Dedifferentiated amniotic fluid mesenchymal stem cell (primary cell): ENCODE measurements around the gene ZNF346.

ENCODE experiments used
- DNase-seq: peaks from one replicate; pipeline ENCODE4 v3.0.0-alpha.2; 2016; ENCODE audit errors: extremely low spot score

The ZNF346 gene

DNA sequence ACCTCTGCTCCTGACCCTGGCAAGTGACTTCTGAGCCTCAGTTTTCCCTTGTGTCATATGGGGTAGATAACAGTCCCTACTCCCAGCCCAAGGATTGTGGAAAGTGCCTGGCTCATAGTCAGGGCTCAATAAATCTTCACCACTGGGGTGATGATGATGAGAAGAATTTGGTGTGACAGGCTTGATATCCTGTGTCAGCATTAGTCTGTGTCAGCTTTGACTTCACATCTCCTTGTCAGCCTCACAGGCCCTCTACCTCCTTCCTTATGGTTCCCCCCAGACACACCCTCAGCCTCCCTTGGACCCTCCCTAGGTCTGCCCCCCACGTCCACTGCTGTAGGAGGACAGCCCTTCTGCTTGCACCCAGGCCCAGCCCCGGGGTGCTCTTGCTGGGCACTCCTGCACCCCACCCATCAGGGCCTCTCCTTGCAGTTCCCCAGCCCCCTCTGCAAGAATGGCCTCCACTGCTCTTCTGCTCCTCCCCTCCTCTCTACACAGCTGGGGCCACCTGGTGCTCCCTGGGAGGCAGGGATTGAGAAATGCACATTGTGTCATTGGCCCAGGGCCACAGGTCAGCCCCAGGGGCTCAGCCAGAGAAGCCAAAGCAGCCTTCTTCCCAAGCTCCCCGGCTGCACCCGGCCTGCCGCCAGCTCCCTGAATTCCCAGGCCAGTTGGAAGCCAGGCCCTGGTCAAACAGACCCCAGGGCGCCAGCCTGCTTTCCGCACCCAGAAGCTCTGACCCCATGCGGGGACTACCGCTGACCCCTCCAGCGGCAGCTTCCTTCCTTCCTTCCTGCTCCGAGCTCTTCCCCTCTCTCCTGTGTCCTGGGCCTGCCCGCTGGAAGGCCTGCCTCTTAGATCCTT, 72.0 kb downstream of the ZNF346 start:
- DNase-seq, result no peak

DNA sequence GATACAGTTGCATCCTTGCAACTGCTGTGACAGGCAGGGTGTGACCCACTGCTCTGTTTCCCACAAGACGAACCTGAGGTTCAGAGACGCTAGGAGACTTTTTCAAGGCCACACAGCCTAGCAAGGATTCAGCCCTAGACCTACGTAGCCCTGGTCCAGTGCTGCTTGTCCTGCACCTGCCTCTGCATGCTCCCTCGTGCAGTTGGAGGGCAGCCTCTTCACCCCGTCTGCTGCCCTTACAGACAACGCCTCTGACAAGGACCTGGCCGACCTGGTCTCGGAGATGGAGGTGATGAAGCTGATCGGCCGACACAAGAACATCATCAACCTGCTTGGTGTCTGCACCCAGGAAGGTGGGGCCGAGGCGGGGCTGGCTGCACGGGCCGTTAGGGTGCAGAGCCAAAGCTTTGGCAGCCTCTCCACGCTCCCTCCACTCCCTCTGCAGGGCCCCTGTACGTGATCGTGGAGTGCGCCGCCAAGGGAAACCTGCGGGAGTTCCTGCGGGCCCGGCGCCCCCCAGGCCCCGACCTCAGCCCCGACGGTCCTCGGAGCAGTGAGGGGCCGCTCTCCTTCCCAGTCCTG, 72.7 kb downstream of the ZNF346 start:
- DNase-seq, result no peak

DNA sequence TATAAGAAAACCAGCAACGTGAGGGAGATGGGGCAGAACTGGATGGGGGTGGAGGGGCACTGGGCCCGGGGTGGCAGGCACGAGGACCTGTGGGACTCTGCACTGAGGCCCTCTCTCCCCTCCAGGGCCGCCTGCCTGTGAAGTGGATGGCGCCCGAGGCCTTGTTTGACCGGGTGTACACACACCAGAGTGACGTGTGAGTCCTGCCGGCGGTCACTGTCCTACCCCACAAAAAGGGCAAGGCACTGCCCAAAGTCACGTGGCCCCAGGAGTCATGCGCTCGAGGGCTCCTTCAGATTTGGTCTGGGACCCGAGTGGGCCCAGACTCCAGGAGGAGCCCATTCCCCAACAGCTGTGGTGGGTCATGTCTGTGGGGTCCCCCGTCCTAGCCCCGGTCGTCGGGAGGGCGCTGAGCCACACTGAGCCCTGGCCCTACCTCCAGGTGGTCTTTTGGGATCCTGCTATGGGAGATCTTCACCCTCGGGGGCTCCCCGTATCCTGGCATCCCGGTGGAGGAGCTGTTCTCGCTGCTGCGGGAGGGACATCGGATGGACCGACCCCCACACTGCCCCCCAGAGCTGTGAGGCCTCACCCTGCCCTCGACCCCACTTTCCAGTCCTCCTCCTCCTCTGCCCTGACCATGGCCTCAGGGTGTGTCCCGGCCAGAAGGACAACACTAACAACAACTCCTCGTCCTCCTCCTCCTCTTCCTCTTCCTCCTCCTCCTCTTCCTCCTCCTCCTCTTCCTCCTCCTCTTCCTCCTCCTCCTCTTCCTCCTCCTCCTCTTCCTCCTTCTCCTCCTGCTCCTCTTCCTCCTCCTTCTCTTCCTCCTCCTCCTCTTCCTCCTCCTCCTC, 73.9 kb downstream of the ZNF346 start:
- no peak for DNase-seq

DNA sequence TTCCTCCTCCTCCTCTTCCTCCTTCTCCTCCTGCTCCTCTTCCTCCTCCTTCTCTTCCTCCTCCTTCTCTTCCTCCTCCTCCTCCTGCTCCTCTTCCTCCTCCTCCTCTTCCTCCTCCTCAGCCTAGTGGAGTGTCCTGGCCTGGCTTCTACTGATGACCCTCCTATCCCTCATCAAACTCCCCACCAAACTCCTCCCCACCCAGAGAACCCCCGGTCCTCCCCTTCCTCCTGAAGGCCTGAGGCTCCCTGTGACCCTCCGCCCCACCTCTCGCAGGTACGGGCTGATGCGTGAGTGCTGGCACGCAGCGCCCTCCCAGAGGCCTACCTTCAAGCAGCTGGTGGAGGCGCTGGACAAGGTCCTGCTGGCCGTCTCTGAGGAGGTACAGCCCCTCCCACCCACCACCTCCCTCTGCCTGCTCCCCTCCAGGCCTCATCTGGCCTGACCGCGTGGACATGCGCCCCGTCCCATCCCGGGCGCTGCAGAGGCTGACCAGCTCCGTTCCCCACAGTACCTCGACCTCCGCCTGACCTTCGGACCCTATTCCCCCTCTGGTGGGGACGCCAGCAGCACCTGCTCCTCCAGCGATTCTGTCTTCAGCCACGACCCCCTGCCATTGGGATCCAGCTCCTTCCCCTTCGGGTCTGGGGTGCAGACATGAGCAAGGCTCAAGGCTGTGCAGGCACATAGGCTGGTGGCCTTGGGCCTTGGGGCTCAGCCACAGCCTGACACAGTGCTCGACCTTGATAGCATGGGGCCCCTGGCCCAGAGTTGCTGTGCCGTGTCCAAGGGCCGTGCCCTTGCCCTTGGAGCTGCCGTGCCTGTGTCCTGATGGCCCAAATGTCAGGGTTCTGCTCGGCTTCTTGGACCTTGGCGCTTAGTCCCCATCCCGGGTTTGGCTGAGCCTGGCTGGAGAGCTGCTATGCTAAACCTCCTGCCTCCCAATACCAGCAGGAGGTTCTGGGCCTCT, 74.8 kb downstream of the ZNF346 start:
- DNase-seq, result no peak

DNA sequence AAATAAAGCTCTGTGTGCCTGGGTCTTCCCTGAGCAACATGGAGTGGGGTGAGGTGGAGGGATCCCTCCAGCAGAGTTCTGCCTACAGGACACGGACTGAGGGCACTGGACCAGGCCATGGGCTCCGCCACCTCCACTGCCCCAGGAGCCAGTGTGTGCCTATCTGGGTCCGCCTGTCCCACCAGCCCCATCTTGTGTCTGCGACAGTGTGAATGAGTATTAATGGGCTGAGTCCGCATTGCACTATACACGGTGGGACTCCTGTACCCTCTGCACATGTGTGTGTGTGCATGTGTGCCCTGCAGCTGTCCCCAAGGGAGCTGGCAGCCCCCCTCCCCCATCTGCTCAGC, 75.6 kb downstream of the ZNF346 start:
- no peak for DNase-seq

DNA sequence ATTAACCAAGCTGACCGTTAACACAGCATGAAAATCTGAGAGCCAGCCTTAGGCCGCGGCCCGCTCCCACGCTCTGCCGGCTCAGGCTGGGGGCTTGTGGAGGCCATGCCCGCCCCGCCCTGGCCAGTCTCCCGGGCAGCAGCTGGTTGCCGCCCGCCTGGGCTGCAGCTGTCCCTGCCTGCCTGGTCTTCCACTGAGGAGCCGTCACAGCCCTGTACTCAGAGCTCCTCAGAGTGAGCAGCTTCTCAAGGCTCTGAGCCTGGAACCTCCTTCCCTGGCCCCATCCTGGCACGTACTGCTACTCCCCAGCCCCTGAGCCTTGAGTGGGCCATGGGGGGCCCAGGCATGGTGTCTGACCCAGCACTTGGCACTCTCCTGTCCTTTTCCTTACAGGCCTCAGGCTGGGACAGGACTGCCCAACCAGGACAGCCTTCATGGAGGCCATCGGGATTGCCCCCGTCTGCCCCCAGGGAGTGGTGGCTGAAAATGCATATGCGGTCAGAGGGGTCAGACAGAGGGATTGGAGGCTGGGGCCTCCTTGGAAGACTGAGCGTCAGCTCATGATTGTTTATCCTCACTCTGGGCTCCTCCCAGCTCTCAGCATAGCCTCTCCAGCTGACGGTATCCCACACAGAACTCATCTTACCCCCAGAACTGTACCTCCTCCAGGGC, 76.1 kb downstream of the ZNF346 start:
- no peak for DNase-seq

DNA sequence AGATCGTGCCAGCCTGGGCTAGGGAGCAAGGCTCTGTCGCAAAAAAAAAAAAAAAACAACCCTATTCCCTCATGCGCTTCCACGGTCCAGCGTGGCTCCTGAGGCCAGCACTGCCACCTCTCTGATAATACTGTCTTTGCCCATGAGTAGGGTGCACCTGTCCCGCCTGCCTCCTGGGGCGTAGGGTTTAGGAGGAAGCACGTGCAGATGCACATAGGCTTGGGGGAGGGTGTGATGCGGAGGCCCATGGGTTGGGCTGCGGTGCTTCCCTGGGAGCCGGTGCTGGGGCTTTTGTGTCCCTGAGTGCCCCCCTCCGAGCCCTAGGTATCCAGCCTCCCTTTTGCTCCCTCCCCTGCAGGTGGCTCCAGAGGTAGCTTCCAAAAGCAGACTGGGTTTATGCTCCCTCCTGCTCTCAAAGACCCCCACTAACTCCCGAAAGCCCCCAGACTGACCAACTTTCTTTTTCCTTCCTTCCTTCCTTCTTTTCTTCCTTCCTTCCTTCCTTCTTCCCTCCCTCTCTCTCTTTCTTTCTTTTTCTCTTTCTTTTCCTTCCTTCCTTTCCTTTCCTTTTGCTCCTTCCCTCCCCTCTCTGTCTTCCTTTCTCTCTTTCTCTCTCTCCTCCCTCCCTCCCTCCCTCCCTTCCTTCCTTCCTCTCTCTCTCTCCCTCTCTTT, 77.1 kb downstream of the ZNF346 start:
- DNase-seq, result no peak

DNA sequence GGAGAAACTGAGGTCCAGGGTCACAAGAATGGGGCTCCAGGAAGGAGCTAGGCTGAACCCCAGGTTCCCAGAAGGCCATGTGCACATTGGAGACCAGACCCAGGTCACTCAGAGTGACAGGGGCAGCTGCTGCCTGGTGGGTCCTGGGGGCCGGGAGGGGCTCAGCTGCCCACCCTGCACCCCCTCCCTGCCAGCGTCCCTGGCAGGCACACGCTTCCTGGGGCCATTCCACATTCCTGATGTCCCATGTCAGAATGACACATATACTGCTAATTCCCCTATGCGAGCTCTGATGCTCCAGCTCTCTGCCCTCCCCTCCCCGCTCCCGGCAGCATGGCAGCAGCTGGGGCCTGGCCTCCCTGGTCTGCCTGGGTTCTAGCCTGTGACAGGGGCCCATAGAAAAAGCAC, 78.2 kb downstream of the ZNF346 start:
- DNase-seq, result no peak

DNA sequence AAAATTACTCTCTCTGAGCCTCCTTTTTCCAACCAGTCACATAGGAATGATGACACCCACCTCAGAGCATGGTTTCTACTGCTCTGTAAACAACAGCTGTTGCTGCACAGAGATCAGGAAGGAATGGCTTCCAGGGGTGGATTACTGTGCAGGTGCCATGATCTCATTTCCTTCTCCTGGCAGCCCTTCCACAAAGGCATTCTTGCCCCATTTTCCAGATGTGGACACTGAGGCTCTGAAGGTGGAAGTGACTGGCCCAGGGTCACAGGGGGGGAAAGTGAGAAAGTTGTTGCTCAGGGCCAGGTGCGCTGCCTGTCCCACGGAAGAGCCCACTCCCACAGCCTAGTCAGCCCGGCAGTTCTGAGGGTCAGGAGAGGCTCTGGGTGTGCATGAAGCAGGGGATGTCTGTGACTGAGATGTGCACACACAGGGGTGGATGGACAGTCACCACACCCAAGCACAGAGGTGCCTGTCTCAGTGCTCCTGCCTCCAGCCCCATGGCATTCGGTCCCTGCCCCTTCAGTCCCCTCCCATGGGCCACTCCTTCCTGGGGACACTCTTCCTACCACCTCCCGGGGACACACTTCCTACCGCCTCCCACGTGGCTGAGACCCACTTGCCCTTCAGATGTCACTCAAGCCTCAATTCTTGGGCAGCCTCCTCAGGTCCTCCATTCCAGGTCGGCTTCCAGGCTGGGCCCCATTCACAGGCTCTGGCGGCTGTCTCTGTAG, 81.2 kb downstream of the ZNF346 start:
- no peak for DNase-seq

DNA sequence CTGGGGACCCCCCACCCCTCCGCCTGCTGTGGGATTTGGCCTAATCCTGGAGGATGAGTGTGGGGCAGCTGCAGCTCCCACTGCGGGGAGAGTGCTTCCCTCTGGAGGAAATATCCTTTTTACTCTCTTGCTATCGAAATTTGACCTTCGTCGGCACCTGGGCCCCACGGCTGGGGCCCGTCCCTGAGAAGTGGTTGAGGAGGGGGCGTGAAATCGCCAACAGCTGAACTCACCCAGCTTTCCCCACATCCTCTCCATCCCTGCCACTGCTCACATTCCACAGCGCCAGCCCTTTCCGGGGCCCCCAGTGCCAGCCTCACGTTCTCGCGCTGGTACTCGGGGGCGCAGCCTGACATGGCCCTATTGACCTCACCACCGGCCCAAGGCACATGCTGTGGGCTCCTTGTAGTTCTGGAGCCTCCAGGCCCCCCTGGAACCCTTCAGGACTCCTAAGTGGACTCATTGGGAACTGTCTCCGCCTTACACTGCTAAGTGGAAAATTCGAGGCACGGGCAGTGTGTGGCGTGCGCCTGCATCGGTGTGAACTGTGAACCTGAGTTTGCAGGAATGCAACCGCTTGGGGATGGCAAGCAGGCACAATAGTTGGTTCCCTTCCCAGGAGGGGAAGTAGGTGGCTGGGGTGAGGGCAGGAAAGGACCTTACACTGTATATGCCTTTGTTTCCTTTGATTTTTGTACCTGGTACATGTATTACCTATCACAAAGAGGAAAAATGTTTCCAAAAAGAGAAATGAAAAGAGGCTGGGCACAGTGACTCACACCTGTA, 83.4 kb downstream of the ZNF346 start:
- DNase-seq, result no peak

DNA sequence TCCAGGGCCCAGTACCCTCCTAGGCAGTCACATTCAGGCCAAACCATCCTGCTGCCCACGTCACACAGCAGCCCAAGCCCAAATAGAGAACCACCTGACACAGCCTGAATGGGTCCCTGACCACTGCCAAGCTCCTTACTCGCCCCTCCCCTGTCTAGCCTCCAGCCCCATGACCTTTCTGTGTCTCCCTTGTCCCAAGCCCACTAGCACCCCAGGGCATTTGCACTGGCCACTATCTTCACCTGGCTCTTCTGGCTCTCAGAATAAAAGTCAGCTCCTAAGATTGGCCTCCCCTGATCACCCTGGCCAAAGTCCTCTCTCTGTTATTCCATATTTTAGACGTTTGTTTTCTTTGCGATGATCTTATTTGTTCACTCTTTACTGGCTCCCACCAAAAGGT, 84.7 kb downstream of the ZNF346 start:
- no peak for DNase-seq

DNA sequence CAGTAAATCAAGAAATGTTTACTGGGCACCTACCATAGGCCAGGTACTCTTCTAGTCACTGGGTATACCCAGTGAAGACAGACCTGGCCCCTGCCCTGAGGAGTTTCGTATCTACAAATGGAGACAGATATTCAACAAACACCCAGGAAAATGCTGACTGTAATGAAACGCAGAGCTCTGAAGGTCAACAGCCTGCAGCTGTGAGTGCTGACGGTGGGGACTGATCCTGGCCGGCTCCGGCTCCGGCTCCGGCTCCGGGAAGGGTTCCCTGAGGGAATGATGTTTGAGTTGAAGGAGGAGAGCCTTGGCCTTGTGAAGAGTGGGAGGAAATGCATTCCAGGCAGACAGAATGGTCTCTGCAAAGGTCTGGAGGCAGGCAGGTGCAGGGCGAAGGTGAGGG, 87.3 kb downstream of the ZNF346 start:
- DNase-seq, result no peak

DNA sequence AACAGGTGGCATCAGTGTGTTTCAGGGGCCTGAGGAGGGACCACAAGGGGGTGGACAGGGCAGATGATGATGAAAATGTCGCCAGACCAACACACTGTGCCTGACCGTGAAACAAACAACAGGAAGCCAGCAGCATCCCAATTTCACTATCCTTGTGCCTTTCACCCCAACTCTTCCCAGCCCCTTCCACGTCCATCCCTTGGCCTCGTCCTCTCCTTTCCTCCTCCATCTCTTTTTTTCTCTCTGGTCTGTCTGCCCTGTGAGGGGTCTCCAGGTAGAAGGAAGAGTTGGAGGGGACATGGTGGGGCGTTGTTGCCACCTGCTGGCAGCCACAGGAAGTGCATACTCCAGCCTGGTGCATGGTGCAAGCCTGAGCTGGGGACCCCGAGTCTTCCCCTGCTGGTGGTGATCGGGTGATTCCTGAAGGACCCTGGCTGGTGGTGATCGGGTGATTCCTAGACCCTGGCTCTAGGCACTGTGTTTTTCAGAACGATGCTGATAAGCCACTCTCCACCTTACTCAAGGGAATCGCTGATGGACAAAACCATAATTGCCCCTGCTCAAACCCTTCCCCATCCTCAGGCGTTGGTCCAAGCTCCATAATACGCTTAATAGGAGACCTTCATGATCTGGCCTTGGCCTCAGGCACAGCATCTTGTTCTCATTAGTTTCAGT, 89.4 kb downstream of the ZNF346 start:
- no peak for DNase-seq

DNA sequence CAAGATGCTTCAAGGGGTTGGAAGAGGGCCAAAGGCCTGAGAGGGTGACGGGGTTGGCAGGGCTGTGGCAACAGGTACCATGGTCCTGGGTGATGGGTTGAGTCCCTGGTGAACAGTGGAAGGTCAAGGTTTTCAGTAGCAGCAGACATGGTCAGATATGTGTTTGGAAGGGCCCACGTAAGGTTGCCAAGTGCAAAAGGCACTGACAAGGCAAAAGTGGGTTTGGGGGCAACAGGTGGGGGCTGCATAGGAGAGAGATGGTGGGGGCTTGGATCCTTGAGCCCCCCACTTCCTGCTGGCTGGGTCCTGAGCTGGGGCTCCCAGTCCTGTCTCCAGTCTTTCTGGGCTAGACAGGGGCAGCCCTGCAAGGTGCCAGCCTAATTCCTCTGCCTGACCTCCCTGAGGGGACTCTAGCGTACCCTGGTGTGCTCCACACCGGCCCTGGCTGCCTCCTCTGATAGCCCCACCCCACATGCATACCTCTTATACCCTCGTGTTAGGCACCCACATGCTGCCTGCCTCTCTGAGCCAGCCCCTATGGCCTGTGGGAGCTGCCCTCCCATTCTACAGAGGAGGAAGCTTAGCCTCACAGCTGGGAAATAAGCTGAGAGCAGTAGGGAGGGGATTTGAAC, 90.2 kb downstream of the ZNF346 start:
- no peak for DNase-seq

DNA sequence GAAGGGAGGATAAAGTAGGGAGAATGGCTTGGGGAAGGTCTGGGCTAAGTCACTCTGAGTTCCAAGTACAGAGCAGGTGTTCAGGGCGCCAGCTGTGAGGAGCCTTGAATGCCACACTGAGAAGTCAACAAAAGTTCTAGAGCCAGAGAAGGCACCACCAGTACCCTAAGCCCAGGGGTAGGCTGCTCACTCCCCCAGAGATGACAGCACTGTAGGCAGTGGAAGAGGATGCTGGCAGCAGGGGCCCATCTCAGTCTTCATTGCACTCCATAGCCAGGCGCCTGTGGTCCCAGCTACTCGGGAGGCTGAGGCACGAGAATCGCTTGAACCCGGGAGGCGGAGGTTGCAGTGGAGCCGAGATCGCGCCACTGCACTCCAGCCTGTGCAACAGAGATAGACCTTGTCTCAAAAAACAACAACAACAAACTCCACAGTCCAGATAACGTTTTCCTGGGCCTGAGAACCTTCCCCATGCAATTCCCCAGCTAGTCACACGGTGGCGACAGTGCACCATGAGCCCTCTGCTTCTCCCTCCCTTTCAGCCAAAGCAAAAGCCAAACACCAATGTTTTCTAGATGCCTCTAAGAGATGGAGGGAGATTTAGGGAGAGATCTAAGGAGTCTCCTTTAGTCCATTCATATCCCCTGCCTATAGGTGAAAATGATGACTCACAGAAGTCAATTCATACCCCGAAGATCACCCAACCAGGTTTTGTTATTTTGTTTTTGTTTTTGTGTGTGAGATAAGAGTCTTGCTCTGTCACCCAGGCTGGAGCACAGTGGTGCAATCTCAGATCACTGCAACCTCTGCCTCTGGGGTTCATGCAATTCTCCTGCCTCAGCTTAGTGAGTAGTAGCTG, 91.3 kb downstream of the ZNF346 start:
- DNase-seq, result peak; percentile 72

DNA sequence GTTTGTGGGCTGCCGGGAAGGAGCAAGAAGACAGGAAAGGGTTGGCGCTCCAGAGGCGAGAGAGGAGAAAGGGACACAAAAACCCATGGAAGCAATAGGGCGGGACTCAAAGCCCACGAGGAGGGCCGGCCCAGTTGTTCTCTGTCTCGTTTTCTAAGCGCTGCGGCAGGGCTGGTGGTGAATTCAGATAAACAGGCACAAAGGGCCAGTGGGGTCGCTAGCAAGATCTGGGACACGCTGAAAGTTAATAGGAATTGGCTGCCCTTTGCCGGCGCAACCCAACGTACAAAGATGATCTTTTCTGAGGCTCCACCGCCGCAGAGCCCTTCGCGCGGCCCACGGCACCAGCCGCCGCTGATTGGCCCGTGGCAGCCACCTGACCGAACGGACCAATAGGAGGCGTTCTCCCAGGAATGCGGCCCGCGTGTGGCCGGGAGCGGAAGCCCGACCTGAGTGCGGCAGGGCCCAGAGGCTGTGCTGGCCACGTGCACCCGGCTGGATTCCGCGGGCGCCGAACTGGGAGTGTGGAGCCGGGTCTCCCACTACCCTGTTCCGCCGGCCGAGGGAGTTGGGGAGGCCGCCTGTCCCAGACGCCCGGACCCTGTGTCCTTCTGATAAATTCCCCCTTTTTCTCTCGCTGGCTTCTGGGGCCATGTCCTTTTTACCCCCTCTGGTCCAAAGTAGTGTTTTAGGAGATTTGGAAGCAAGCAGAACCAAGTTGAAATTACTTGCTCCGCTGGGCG, 94.3 kb downstream of the ZNF346 start:
- DNase-seq, result no peak
